Measurements from ENCODE around the gene CHSY3.

GRCh38 chr5:129991780-129992179, 87.5 kb downstream of the CHSY3 start:
- TF ChIP-seq POLR2A (IDR thresholded peaks at IDR 0.05) (no peak), CTCF (IDR thresholded peaks at IDR 0.05) (no peak)
